ENCODE measurements around the gene MXD1.

MXD1 gene

GRCh38 chr2:69989009-69989408 lies 74.1 kb downstream of the MXD1 start:
- TF ChIP-seq CTCF (conservative IDR thresholded peaks at IDR 0.05; ENCODE audit: low read depth, low read length), result no peak

GRCh38 chr2:69989441-69990105 lies 74.7 kb downstream of the MXD1 start:
- H2AFZ ChIP-seq (ENCODE audit: low read depth), result no peak overlapping the region
- H3K4me1 ChIP-seq (ENCODE audit: low read depth, poor library complexity, severe bottlenecking), result no peaks in the 10 kb centered on the region
- H3K79me2 ChIP-seq (ENCODE audit: insufficient read depth, low read depth), result no peaks in the 10 kb centered on the region
- no peak overlapping the region for H3K4me3 ChIP-seq (IDR thresholded peaks at IDR 0.05; ENCODE audit: insufficient read depth, low read depth, low read length)
- no peak overlapping the region for H3K4me2 ChIP-seq
- no peak for TF ChIP-seq CTCF (conservative IDR thresholded peaks at IDR 0.05; ENCODE audit: low read depth, low read length)
- H3K27me3 ChIP-seq (ENCODE audit: insufficient read depth, low read depth), result no peaks in the 10 kb centered on the region
- H3K9ac ChIP-seq, result no peak overlapping the region
- no peaks in the 10 kb centered on the region for H3K36me3 ChIP-seq (ENCODE audit: insufficient read depth)
- no peak overlapping the region for H3K27ac ChIP-seq
- no peaks in the 10 kb centered on the region for H4K20me1 ChIP-seq (ENCODE audit: insufficient read depth)

More at GRCh38 chr2:69989009-69989408, 74.1 kb downstream of the MXD1 start:
- Histone ChIP-seq H3K4me3 (IDR thresholded peaks at IDR 0.05; ENCODE audit: insufficient read depth, low read depth, low read length) (no peak overlapping the region), H3K27ac (no peak overlapping the region), H2AFZ (ENCODE audit: low read depth) (no peak overlapping the region), H4K20me1 (ENCODE audit: insufficient read depth) (no peaks in the 10 kb centered on the region), H3K27me3 (ENCODE audit: insufficient read depth, low read depth) (no peaks in the 10 kb centered on the region), H3K4me1 (ENCODE audit: low read depth, poor library complexity, severe bottlenecking) (no peaks in the 10 kb centered on the region), H3K36me3 (ENCODE audit: insufficient read depth) (no peaks in the 10 kb centered on the region), H3K79me2 (ENCODE audit: insufficient read depth, low read depth) (no peaks in the 10 kb centered on the region), H3K4me2 (no peak overlapping the region), H3K9ac (no peak overlapping the region)
